HEK293T (cell line): Measurements from ENCODE around the gene DIPK1C.

Experiments used
- FOXK2 ChIP-seq: fragments of 450-650 bp; IDR thresholded peaks from 2 replicates; pipeline ENCODE4 v1.6.1; 2016; ENCODE audit warnings: mild to moderate bottlenecking
- HDGF ChIP-seq: fragments of 450-650 bp; IDR thresholded peaks from 2 replicates; pipeline ENCODE4 v1.6.1; 2017; ENCODE audit warnings: antibody characterized with exemption, borderline replicate concordance
- SP1 ChIP-seq: fragments of 450-650 bp; IDR thresholded peaks from 2 replicates; pipeline ENCODE4 v1.6.1; 2017
- SUZ12 ChIP-seq: fragments of 450-650 bp; IDR thresholded peaks from 2 replicates; pipeline ENCODE4 v1.6.1; 2016; ENCODE audit warnings: mild to moderate bottlenecking
- ZNF384 ChIP-seq: fragments of 450-650 bp; IDR thresholded peaks from 2 replicates; pipeline ENCODE4 v1.6.1; 2016

GRCh38 chr18:74478316-74478715, 21.2 kb upstream of the DIPK1C start:
- TF ChIP-seq SP1, result no peak
- no peak for TF ChIP-seq SUZ12
- no peak for TF ChIP-seq FOXK2
- TF ChIP-seq ZNF384, result no peak
- no peak for TF ChIP-seq HDGF
